Subcutaneous adipose tissue (tissue), 4 donors: Measurements from ENCODE around the gene EIF2D. TPM values are rescaled to one million over a fixed set of nuclear protein-coding genes. Genes with fewer than 3 reads are reported as not detected.

Experiments
- CTCF ChIP-seq: fragments of 450-650 bp; IDR thresholded peaks from one replicate; pipeline ENCODE4 v1.5.1; 2016; ENCODE audit warnings: low read depth, mild to moderate bottlenecking, control low read depth, antibody characterized with exemption, moderate library complexity
- total RNA-seq, 4 donors: library from RNA; depleted of rRNA; stranded (reverse); fragments of >200 nt; gene quantifications; one replicate each; pipeline ENCODE4 v1.1.0, GENCODE V29; 2016

The EIF2D gene
- total RNA-seq, 4 donors from 2014 or later = 43.5 to 64.6 (median 51.4) TPM

DNA sequence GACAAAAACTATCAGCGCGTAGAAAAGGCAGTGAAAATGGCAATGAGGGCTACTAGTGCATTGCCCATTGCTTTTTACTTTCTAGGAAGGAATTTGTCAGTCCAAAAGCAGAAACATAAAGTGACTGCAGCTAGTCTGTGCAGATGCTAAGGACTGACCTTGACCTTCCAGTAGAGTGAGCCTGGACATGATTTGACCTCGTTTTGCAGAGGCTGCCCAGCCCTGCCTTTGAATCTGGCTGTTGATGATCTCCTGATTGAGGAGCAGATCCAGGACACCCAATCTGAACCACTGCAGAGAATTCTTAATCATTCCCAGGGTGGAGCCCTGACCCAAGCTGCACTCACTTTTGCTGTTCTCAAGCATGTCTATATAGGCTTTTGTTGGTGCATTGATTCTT lies 44.7 kb upstream of the EIF2D start:
- TF ChIP-seq CTCF = no peak

DNA sequence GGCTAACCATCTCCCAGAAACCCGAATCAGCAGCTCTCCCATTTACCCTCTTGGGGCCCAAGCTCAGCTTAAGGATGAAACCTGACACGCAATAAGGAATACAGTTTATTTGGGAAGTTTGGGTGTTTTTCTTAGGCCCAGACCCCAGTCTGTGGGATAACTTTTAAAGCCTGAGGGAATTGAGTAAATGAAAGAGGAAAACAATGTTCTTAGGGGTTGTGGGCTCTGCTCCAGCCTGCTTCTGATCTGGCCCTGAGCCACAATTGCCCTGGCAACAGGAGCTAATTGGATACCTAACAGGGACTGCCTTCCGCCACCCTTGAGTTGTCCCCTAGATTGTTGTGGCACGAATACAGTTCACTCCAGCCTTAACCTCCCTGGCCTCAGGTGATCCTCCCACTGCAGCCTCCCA lies 43.2 kb upstream of the EIF2D start:
- no peak for TF ChIP-seq CTCF

- TF ChIP-seq CTCF = no peak
Measured at GRCh38 chr1:206654828-206655227, 42.6 kb upstream of the EIF2D start.

GRCh38 chr1:206653715-206654459 lies 41.6 kb upstream of the EIF2D start:
- TF ChIP-seq CTCF = no peak

GRCh38 chr1:206651958-206652890 lies 40.0 kb upstream of the EIF2D start:
- no peak for TF ChIP-seq CTCF

- no peak for TF ChIP-seq CTCF
Measured at GRCh38 chr1:206651014-206651413, 38.7 kb upstream of the EIF2D start.

GRCh38 chr1:206649261-206649921 lies 37.1 kb upstream of the EIF2D start:
- no peak for TF ChIP-seq CTCF
